Esophagus squamous epithelium (tissue), 5 donors: ENCODE results near the gene POLR1E. TPM values are rescaled to one million over a fixed set of nuclear protein-coding genes. Genes with fewer than 3 reads are reported as not detected.

ENCODE experiments used
- DNase-seq: peaks from one replicate; lab custom pipeline; 2025; lab: John Stamatoyannopoulos, UW
- H3K27ac ChIP-seq, 4 donors: fragments of 200-600 bp; sonication (generic); one replicate each; pipeline ENCODE4 v1.5.1; 2016 to 2019; ENCODE audit warnings: mild to moderate bottlenecking in 1 of 4
- H3K27me3 ChIP-seq, 4 donors: fragments of 200-600 bp; sonication (generic); 1 replicate in 3 of 4; 2 replicates in 1 of 4; pipeline versions ENCODE4 v1.5.1 to v1.6.0; 2017 to 2021; ENCODE audit warnings: antibody characterized with exemption in 1 of 4
- H3K36me3 ChIP-seq, 3 donors: fragments of 200-600 bp; sonication (generic); one replicate each; pipeline ENCODE4 v1.5.1; 2016 to 2019
- H3K4me1 ChIP-seq, 3 donors: fragments of 200-600 bp; sonication (generic); one replicate each; pipeline ENCODE4 v1.5.1; 2017 to 2019
- H3K4me3 ChIP-seq, 4 donors: fragments of 200-600 bp; sonication (generic); 1 replicate in 3 of 4; 2 replicates in 1 of 4; pipeline ENCODE4 v1.5.1; 2016 to 2019; ENCODE audit warnings: mild to moderate bottlenecking in 2 of 4, moderate library complexity in 1 of 4
- H3K9me3 ChIP-seq, 3 donors: fragments of 200-600 bp; sonication (generic); one replicate each; pipeline ENCODE4 v1.5.1; 2016 to 2019
- POLR2A ChIP-seq, 4 donors: fragments of 450-650 bp; IDR thresholded peaks; one replicate each; pipeline ENCODE4 v1.6.1; 2017; ENCODE audit warnings: antibody characterized with exemption in 4 of 4, mild to moderate bottlenecking in 4 of 4, moderate library complexity in 3 of 4
- WGBS, 2 donors: methylation state at CpG; one replicate each; pipeline ENCODE4 v1.1.5; 2018; 5-methylcytosine and 5-hydroxymethylcytosine counted together
- intact Hi-C: fragments of 100-400 bp; cut with DNase I; formaldehyde crosslinking; loops from one replicate; pipeline ENCODE4 v1.15.0; 2022
- total RNA-seq, 4 donors: library from RNA; depleted of rRNA; stranded (reverse); fragments of >200 nt; gene quantifications; one replicate each; pipeline ENCODE4 v1.1.0, GENCODE V29; 2016
- TF ChIP-seq, protein P1 (sequence below), 6 experiments: fragments of 450-650 bp in 4 of 6; fragments of 200-600 bp in 2 of 6; sonication (generic) in 2 of 6; IDR thresholded peaks; one replicate each; pipeline ENCODE4 v1.5.1; 2016 to 2019; ENCODE audit warnings: antibody characterized with exemption in 6 of 6, mild to moderate bottlenecking in 4 of 6, moderate library complexity in 4 of 6
- donor health status: DM: yes; HTN: yes; CAD: no.

POLR1E gene
- total RNA-seq: 10 to 100 TPM; 11.6 to 31.1 (median 15.2) TPM

DNA sequence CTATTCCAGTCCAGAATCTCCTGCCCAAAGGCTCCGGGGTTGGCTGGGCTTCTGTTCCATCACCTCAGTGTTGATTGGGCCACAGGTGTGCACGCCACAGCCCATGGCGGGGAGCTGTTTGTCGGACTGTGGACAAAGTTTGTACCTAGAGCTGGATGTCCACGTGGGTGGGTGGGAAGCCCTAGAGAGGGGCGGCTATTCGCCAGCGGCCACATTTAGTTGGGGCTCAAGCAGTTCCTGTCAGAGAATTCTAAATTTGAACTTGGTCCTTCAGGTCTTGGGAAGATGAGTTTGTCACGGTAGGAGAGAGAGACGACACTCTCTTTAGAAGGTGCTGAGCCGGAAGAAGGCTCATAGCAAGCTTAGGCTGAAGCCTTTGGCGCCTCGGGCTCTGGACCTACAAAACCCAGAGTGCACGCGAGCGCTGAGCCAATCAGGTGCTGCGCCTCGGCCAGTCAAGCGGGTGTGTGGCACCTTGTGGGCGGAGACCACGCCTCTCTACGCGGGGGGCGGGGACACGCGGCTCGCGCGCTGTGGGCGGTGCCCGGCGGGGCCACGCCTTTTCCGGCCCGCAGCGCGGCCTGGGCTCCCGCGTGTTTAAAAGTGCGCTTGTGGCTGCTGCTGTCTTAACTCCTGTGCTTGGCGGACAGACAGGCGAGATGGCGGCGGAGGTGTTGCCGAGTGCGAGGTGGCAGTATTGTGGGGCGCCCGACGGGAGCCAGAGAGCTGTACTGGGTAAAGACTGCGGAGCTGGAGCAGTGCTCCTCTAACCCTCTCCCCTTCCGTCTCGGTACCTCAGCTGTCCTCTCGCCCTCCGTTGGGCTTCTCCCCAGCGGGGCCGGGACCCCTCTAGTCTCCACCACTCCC is at the start of gene POLR1E:
POLR1E (plus strand) TSS at position 560 of the 867 bp plus-strand sequence; CDS start at position 660, 100 bp downstream.
- H3K4me3 ChIP-seq: peak within 1 kb of the TSS; percentile 58 to 92 (median 76)
- no peaks in the 10 kb centered on the region for H3K9me3 ChIP-seq
- peaks cover 21 to 42% (median 23%) of the 10 kb centered on the region in 3 donors for H3K4me1 ChIP-seq
- intact Hi-C loops: no loop called here
- H3K27ac ChIP-seq: peak within 1 kb of the TSS; percentile 84 to 89 (median 88)
- DNase-seq: peak; percentile 77
- WGBS, 2 donors: 3 to 18% methylated on average over 13 to 29 of the region's 56 CpGs
- TF ChIP-seq, protein P1, sequence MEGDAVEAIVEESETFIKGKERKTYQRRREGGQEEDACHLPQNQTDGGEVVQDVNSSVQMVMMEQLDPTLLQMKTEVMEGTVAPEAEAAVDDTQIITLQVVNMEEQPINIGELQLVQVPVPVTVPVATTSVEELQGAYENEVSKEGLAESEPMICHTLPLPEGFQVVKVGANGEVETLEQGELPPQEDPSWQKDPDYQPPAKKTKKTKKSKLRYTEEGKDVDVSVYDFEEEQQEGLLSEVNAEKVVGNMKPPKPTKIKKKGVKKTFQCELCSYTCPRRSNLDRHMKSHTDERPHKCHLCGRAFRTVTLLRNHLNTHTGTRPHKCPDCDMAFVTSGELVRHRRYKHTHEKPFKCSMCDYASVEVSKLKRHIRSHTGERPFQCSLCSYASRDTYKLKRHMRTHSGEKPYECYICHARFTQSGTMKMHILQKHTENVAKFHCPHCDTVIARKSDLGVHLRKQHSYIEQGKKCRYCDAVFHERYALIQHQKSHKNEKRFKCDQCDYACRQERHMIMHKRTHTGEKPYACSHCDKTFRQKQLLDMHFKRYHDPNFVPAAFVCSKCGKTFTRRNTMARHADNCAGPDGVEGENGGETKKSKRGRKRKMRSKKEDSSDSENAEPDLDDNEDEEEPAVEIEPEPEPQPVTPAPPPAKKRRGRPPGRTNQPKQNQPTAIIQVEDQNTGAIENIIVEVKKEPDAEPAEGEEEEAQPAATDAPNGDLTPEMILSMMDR (IDR thresholded peaks at IDR 0.05): no peak
- peak in 3 of 4 donors; percentile 64 to 80 (median 76) for TF ChIP-seq POLR2A (IDR thresholded peaks at IDR 0.05)
- H3K27me3 ChIP-seq: peaks cover 0 to 2% (median 0%) of the 10 kb centered on the region in 4 donors
- peaks cover 0 to 27% (median 0%) of the 10 kb centered on the region in 3 donors for H3K36me3 ChIP-seq

DNA sequence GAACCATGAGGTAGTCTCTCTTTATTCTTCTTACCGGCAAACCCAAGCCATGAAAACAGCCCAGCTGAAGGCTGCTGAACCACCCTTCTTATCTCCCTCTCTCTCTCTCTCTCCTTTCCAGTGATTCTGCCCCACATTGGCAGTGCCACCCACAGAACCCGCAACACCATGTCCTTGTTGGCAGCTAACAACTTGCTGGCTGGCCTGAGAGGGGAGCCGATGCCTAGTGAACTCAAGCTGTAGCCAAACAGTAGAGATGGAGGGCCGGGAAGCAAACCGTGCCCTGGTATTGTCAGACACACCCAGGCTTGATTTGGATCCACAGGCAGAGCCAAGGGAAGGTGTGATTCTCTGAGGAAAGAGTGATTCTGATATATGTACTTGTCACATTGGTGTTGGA is 49.2 kb upstream of the POLR1E start:
- intact Hi-C loops: no loop called here
- Histone ChIP-seq H3K27me3 (no peaks in the 10 kb centered on the region), H3K4me1 (peaks cover 7 to 27% (median 17%) of the 10 kb centered on the region in 3 donors), H3K4me3 (no peak overlapping the region), H3K9me3 (no peaks in the 10 kb centered on the region), H3K27ac (no peak overlapping the region), H3K36me3 (peaks cover 39 to 90% (median 48%) of the 10 kb centered on the region in 3 donors)
- TF ChIP-seq, protein P1 (IDR thresholded peaks at IDR 0.05): no peak
- no peak for TF ChIP-seq POLR2A (IDR thresholded peaks at IDR 0.05)
- no peak for DNase-seq
- WGBS, 2 donors: 74 to 97% methylated on average over 4 of the region's 5 CpGs

DNA sequence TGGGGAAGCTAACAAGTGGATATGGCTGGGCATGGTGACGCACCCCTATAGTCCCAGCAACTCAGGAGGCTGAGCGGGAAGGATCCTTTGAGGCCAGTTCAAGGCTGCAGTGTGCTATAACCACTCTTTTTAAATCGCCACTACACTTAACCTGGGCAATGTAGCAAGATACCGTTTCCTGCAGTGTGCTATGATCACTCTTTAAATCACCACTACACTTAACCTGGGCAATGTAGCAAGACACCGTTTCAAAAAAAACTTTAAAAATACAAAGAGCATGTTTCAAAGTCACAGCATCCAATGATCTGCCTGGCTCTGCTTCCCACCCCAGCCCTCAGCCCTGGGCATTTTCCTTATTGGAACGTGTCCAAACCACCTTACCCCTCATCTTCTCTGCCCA is 48.7 kb upstream of the POLR1E start:
- WGBS, 2 donors: 92% methylated on average over 6 of the region's 6 CpGs
- H3K4me1 ChIP-seq: peaks cover 7 to 24% (median 17%) of the 10 kb centered on the region in 3 donors

DNA sequence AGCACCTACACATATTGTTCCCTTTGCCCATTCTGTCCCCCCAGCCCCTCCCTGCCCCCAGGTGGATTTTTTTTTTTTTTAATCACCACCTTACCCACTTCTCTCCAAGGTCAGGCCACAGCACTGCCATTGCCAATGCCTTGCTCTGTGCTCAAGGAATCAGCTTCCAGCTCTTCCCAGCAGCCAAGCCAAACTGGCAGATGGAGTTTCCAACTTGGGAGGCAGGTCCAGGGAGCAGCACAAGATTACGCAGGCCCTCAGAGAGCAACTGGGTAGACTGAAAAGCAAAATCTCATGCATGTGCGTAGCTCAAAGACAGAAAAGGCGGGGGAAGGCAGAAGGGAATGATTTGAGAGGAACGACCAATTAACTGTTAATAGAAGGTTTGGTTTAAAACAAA is 48.1 kb upstream of the POLR1E start:
- DNase-seq: no peak
- H3K4me1 ChIP-seq: peaks cover 7 to 18% (median 14%) of the 10 kb centered on the region in 3 donors
- H3K27me3 ChIP-seq: no peaks in the 10 kb centered on the region
- no peak for TF ChIP-seq POLR2A (IDR thresholded peaks at IDR 0.05)
- TF ChIP-seq, protein P1 (IDR thresholded peaks at IDR 0.05): no peak
- no peak overlapping the region for H3K27ac ChIP-seq
- 94 to 98% methylated on average over 4 of the region's 4 CpGs for WGBS, 2 donors
- H3K36me3 ChIP-seq: peaks cover 36 to 94% (median 56%) of the 10 kb centered on the region in 3 donors
- intact Hi-C loops: no loop called here
- H3K9me3 ChIP-seq: no peaks in the 10 kb centered on the region
- no peak overlapping the region for H3K4me3 ChIP-seq

More for the DNA sequence above, 48.7 kb upstream of the POLR1E start:
- H3K27me3 ChIP-seq: no peaks in the 10 kb centered on the region
- no peak for DNase-seq
- H3K9me3 ChIP-seq: no peaks in the 10 kb centered on the region
- no peak for TF ChIP-seq POLR2A (IDR thresholded peaks at IDR 0.05)
- TF ChIP-seq, protein P1 (IDR thresholded peaks at IDR 0.05): no peak
- peaks cover 39 to 90% (median 52%) of the 10 kb centered on the region in 3 donors for H3K36me3 ChIP-seq
- H3K27ac ChIP-seq: no peak overlapping the region
- intact Hi-C loops: no loop called here
- H3K4me3 ChIP-seq: no peak overlapping the region

GRCh38 chr9:37438359-37438758 is 47.4 kb upstream of the POLR1E start:
- H3K27ac ChIP-seq: no peak overlapping the region
- 89 to 100% methylated on average over 3 of the region's 3 CpGs for WGBS, 2 donors

More at GRCh38 chr9:37438359-37438758, 47.4 kb upstream of the POLR1E start:
- intact Hi-C loops: no loop called here
- Histone ChIP-seq H3K9me3 (no peaks in the 10 kb centered on the region), H3K4me1 (peaks cover 6 to 18% (median 8%) of the 10 kb centered on the region in 3 donors), H3K27me3 (no peaks in the 10 kb centered on the region), H3K4me3 (no peak overlapping the region), H3K36me3 (peaks cover 36 to 98% (median 56%) of the 10 kb centered on the region in 3 donors)
- TF ChIP-seq POLR2A (IDR thresholded peaks at IDR 0.05): no peak
- TF ChIP-seq, protein P1 (IDR thresholded peaks at IDR 0.05): no peak
- DNase-seq: no peak
